Measurements from ENCODE around the gene PTPRR.

DNA sequence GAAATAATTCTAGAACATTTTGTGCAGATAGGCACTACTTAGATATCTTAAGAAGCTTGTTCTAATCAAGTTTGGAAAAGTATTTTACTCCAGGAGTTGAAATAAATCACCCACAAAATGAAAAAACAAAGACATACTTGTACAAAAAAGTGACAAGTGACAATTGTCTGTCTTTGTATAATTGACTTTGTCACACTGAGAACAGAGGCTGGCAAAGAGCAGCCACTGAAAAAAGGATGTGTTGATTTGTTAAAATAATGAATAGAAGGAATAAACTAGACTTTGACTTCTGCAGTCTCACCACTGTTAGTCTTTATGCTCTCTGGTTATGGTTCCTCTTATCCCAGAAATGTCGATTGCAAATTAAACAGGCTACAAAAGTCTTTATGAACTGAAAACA is 77.6 kb downstream of the PTPRR start:
- no peak for TF ChIP-seq POLR2AphosphoS5 (IDR thresholded peaks at IDR 0.05)
- TF ChIP-seq POLR2A (IDR thresholded peaks at IDR 0.05) = no peak
- TF ChIP-seq, protein P1, sequence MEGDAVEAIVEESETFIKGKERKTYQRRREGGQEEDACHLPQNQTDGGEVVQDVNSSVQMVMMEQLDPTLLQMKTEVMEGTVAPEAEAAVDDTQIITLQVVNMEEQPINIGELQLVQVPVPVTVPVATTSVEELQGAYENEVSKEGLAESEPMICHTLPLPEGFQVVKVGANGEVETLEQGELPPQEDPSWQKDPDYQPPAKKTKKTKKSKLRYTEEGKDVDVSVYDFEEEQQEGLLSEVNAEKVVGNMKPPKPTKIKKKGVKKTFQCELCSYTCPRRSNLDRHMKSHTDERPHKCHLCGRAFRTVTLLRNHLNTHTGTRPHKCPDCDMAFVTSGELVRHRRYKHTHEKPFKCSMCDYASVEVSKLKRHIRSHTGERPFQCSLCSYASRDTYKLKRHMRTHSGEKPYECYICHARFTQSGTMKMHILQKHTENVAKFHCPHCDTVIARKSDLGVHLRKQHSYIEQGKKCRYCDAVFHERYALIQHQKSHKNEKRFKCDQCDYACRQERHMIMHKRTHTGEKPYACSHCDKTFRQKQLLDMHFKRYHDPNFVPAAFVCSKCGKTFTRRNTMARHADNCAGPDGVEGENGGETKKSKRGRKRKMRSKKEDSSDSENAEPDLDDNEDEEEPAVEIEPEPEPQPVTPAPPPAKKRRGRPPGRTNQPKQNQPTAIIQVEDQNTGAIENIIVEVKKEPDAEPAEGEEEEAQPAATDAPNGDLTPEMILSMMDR (IDR thresholded peaks at IDR 0.05) = no peak
- no peak for TF ChIP-seq EP300 (IDR thresholded peaks at IDR 0.05)

Data from stomach (tissue), 4 donors.